NCI-H2107 treated with DMSO at 0.1 percent for 48 hours (cell line): ENCODE measurements around the gene NADK2.
A peak's percentile ranks its signal among the peaks of the same experiment; 100 is the strongest.

ENCODE experiments used
- DNase-seq: peaks from one replicate; lab custom pipeline; 2025; ENCODE audit not compliant: unreplicated experiment; lab: John Stamatoyannopoulos, UW

Gene NADK2

DNA sequence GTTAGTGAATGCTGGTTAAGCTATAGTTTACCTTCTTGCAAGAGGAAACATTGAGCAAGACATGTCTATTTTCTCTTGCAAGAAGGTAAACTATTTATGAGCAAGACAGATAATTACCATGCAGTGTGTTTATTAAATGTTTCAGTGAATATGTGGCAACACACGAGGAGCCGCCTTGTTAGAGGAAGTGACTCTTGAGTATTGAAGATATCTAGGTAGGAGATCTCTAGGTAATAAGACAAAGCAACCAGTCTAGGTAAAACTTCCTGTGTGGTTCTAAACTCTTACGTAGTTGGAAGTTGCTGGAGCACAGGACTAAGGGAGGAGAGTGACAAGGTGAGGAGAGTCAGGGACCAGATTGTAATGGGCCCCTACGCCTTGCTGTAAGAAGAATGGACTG, 73.0 kb downstream of the NADK2 start:
- DNase-seq: no peak

DNA sequence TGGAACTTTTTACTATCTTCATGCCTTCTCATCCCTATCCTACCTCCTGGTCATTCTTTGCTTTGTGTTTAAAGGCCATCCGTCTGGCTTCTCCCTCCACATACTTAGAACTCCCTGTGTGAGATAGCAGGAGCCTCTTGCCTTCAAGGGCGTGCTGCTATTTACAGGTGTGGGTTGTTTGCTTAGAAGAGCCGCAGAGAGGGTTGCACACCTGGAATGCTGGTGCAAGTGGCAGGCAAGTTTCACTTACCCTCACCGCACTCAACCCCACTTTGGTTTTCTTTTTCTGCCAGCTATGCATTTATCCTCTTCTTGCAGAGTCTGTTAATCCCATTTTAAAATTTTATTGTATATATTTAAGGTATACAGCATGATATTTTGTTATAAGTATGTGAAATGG, 77.3 kb downstream of the NADK2 start:
- DNase-seq: no peak

DNA sequence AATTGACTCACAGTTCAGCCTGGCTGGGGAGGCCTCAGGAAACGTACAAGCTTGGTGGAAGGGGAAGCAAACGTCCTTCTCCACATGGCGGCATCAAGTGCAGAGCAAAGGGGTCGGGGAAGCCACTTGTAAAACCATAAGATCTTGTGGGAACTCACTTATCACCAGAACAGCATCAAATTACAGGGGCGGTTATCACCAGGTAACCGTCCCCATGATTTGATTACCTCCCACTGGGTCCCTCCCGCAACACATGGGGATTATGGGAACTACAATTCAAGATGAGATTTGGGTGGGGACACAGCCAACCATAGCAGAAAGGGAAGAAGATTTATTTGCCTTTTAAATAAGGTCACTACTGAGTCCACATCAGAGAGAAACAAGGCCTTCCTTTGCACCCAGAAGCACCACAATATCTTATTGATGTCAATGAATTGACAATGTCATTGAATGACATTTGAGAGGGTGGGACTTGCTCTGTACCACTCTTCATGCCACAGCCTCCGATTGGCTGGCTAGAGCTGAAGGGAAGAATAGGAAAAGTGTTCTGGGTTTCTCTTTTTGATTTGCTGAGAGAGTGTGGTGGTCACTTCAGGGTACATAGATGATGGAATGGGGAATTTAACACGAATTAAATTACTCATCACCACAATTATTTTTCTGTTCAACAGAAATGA, 78.8 kb downstream of the NADK2 start:
- DNase-seq: no peak

DNA sequence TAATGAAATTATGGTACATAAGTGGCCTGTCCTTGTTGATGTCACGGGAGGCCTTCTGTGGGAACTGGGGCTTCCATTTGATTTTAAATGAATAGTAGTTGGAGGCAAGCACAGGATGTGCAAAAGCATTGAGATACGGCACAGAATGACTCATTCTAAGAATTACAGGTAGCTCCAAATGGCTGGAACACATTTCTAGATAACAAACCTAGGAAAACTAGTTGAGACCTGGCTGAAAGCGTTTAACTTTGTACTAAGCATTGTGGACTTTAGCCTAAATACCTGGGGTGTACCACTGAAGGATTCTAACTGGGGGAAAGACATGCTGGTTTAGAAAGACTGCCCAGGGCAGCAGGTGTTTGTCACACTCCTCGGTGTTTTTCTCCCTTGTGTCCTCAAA, 80.4 kb downstream of the NADK2 start:
- DNase-seq: no peak

DNA sequence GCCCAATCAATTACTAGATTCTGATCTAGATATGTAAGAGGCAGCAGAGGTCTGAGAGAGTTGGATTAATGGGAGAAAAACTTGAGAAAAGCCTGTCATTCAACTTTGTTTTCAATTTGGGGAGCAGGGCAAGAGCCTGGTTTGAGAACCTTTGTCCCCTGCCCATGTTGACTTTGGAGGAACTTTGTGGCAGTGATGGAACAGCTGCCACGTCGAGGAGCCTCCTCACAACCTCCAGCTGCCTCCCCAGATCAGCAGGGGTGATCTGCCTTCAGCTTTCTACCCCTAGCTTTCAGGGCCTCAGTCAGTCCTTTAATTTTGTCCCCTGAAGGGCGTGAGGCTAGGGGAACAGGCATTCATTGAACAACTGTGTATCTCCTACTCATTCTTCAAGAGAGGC, 81.1 kb downstream of the NADK2 start:
- DNase-seq: no peak

DNA sequence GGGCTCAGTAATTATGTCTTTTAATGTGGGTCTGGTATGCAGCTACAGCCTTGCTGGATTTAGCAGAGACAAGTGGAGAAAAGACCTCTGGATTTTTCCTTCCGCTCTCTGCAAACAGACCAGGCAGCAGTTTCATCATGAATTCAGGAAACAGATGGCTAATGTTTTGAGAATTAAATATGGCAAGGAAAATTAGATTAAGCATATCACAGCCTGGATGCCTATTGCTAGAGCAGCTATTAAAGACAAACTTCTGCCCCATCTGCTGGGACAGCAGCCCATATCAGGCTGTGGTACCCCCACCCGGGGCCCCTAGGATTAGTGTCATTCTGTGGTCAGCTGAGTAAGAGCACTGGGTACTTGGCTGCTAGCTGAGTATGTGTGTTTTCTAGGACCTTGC, 83.6 kb downstream of the NADK2 start:
- DNase-seq: no peak

DNA sequence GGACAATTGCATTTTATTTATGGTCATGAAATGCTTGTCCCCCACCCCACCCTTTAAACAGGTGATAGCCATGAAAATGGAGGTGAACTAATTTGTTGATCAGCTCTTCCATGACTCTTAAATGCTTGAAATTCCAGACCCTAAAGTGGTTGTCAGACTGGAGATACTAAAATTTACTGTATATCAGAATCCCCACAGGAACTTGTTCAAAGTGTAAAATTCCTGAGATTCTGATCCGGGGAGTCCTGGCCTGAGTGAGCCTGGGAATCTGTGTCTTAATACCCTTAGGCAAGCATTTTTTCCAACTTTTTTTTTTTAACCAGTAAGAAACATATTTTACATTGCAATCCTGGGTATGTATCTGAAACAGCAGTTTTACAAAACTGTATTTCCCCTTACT, 85.1 kb downstream of the NADK2 start:
- DNase-seq: no peak

DNA sequence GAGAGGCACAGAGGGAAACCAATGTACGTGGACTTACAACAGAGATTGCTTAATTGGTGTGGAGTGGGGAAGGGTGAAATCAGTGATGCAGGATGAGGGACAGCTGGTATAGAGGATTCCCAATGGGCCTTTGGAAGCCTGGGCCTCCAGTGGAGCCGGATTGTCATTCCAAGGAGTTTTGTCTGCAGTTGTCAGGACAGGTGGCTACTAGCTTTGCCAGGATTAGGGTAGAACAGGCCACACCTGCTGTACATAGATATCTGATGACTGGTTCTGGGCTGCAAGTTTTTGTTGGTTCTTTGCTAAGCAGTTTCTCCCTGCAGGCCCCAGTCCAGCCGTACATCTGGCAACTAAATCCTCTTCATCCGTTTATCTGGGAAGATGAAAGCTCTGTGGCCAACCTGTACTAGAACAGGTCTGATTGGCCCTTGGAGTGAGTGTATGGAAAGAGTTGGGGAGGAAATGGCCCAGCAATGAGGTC, 85.6 kb downstream of the NADK2 start:
- no peak for DNase-seq

DNA sequence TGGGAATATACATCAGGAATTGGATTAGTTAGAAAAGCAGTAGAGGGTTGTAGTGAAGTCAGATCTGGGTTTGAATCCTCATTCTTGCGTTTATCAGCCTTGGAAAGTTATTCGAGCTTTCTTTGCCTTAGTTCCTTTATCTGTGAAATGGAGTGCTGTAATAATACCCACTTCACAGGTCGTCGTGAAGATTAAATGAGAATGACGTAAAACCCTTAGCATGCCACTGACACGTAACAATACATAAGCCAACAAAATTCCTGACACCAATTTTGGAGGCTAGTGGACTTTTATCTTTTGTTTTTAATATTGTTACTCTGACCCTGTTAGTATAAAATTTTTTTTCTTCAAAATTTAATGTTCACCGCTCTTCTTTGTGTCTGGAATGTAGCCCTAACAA, 86.4 kb downstream of the NADK2 start:
- no peak for DNase-seq

DNA sequence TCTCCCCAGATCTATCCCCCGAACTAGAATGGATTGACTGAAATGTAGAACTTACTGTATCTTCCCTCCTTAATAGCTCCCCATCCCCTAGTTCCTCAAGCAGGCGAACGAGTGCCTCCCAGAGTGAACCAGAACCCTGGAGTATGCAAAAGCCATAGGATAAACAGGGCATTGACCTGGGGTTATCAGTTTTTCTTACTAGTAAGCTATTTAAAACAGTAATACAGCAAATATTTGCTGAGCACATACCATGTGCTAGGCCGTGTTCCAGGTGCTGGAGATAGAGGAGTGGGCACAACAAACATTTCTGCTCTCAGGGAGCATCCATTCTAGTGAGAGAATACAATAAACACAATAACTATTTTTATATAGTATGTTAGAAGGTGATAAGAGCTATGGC, 88.0 kb downstream of the NADK2 start:
- no peak for DNase-seq

DNA sequence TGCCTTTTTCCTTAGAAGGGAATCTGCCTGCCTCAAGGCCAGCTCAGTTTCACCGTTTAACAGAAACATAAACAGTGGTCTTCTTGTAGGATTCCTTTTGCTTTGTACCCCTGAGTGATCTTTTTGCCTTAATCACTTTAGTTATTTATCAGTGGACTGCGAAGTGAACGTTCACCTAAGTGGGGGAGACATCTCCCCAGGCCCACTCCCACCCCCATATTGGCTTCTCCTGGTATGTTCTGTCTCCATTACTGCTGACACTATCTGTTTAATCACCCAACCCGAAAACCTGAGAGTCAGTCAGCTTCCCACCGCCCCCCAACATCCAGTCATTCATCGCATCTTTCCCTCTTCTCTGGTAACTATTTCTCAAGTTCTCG, 88.4 kb downstream of the NADK2 start:
- DNase-seq: no peak

DNA sequence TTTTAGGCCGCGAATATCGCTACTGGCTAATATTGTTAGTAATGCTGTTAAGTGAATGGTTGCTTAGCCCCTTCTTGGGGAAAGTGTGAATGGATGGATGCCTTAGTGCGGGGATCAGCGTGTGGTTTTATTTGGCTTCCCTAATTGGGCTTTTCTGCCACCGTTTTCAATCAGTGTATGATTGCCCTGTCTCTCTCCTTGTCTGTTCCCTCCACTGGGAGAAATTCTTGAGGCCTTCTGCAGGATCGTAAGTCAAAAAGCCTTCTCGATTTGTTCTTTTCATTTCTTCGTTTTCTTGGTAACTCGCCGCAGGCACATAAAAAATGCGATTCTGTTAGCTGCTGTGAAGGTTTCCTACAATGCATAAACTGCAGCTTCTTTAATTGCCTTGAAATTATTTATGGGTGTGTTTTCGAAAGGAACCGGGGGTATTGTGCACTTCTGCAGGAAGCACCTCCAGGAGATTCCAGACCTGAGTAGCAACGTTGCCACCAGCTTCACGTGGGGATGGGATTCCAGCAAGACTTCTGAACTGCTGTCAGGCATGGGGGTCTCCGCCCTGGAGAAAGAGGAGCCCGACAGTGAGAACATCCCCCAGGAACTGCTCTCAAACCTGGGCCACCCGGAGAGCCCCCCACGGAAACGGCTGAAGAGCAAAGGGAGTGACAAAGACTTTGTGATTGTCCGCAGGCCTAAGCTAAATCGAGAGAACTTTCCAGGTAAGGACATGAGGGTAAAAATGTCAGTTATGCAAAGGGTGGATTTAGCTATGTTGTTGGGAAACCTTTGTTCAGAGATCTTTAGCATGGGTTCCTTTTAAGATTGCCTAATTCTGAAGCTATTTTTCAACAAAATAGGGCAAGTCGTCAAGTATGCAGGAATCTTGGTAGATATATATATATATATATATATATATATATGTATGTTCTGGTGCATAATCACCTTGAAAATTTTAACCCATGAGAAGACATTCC, 89.1 kb downstream of the NADK2 start:
- peak; percentile 60 for DNase-seq

DNA sequence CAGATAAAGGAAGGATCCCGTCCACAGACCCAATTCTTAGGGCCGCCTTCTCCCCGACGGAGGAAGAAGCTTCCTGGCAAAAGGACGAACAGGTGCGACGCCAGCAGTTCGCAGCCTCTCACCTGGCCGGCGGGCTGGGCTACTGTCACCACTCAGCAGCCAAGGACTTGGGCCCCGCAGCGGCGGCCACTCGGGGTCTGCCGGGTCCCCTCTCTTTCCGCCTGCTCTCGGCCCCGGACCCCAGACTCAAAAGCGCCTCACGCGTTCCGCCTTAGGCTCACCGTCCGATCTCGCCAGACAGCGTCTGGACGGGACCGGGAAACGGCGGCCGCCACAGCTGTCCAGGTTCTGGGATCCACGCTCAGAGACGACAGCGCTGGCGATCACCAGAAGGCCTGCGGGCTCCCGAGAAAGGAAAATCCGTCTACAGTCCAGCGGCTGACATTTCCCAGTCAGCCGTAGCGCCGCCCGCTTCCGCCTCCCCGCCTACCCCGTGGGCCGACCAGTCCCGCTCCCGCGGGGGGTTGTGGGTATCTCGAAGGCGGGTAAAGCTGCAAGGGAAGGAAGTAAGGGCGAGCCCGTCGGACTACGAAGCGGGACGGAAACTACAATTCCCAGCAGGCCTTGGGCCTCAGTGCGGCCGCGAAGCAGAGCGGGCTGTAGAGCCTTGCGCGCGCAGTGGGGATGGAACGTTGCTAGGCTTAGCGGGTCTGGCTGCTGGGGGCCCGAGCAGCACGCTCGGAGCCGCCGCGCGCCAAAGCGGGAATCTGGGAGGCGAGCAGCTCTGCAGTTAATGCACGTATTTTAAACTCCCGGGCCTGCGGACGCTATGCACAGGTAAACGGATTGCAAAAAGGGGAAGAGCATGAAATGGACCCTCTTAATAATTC, 90.0 kb downstream of the NADK2 start, which contains the start of the genes LMBRD2 and SKP2:
Gene LMBRD2, minus strand, starts transcription at position 454 of the 890 bp plus-strand sequence. CDS start 8,538 bp downstream, outside the sequence.
Gene SKP2, plus strand, starts transcription at position 678 of the 890 bp plus-strand sequence. Its CDS starts 152 bp downstream, at position 830.
- DNase-seq: peak; percentile 98

DNA sequence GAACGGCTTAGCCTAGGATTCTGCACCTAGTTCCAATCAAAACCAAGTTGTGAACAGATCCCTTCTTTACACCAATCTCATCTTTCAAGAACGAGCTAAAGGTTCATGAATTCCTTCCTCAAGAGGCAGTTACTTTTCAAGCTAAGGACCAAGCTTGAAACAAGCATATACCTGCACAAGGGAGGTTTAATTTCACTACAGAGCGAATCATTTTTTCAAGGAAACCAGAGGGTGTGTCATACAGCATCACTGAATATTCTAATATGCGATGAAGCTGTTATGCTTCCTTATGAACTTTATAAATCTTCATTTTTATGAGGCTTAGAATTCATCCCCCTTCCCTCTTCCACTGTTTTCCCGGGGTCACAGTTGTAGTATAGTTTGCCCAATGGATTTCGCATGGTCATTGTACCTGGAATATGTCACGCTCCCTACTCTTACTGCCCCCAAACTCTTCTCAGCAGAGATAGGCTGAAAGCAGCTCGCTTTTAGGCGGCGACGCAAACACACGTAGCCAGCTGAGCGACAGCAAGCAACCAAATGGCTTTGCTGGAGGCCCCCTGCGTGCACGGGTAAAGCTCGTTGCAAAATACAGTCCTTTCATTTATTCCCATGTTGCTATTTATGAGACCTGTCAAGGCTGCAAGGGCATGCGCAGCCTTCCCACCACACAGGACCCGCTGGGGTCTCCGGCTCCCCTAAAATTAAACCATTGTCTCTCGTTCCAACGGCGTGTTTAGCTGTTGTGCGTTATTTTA, 90.9 kb downstream of the NADK2 start:
- DNase-seq: peak; percentile 56

DNA sequence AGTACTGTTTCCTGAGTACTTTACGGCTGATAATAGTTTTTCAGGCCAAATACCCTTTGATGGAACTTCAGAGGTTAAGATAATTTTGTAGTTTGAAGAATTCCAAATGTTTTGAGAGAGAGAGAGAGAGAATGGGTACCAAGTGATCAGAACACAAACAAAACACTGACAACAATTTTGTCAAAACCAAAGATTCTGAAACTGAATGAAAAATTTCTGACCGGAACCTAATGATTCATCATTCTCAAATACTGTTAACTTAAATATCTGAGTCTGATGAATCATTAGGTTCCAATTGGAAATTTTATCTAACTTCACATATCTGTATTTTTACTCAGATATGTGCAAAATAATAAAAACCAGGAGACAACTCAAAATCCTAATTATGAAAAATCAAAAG, 94.0 kb downstream of the NADK2 start:
- no peak for DNase-seq

DNA sequence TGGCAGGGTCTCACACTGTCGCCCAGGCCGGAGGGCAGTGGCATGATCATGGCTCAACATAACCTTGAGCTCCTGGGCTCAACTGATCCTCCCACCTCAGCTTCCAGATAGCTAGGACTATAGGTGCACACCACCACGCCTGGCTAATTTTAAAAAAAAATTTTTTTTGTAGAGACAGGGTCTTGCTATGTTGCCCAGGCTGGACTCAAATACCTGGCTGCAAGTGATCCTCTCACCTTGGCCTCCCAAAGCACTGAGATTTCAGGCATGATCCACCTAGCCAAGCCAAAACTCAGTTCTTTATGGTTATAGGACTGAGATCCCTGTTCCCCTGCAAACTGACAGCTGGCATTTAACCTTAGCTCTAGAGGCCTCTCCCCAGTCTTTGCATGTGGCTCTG, 95.3 kb downstream of the NADK2 start:
- no peak for DNase-seq

DNA sequence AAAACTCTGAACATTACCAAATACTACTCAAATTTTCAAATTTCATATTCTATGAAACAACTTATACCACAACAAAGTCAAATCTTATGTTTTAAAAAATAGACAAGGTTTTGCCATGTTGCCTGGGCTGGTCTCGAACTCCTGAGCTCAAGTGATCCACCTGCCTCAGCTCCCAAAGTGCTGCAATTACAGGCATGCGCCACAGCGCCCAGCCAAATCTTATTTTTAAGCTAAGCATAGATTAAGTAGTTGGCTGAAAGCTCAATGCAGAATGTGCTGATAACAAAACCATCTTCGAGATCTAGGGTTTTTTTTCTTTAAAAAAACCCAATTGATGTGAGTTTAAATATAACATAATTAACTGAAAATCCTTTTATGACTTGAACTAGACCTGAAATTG, 96.4 kb downstream of the NADK2 start:
- no peak for DNase-seq
